ENCODE data around the gene TSC22D1. TPM values are rescaled to one million over a fixed set of nuclear protein-coding genes. Genes with fewer than 3 reads are reported as not detected.

TSC22D1 gene
- polyA plus RNA-seq, 1 donor (not counting 4 experiments of a cell fraction or from before 2014, with no cell fraction given), result 177 TPM

- Histone ChIP-seq H3K27me3 (ENCODE audit: control insufficient read depth, extremely low read depth, insufficient read depth, low read length) (no peaks in the 10 kb centered on the region), H3K4me2 (ENCODE audit: control insufficient read depth, extremely low read depth, insufficient read depth, low read depth, low read length) (no peak overlapping the region), H3K9me1 (ENCODE audit: control insufficient read depth, extremely low read depth, insufficient read depth, low read length) (no peaks in the 10 kb centered on the region), H4K20me1 (ENCODE audit: control insufficient read depth, extremely low read depth, insufficient read depth, low read length) (no peaks in the 10 kb centered on the region), H3K9ac (ENCODE audit: control insufficient read depth, extremely low read depth, insufficient read depth, low read length) (no peak overlapping the region), H3K4me3 (ENCODE audit: control insufficient read depth in 2 of 3, extremely low read depth in 1 of 3, insufficient read depth in 2 of 3, low read depth in 1 of 3, low read length in 3 of 3) (no peak overlapping the region), H3K27ac (ENCODE audit: control insufficient read depth, insufficient read depth, low read length) (no peak overlapping the region), H3K9me3 (ENCODE audit: control insufficient read depth, low read depth, low read length) (no peaks in the 10 kb centered on the region), H2AFZ (ENCODE audit: control insufficient read depth, low read length) (no peak overlapping the region), H3K4me1 (ENCODE audit: control insufficient read depth, extremely low read depth, insufficient read depth, low read length) (no peaks in the 10 kb centered on the region), H3K79me2 (ENCODE audit: control insufficient read depth, insufficient read depth, low read length) (no peaks in the 10 kb centered on the region), H3K36me3 (ENCODE audit: control insufficient read depth in 2 of 2, extremely low read depth in 1 of 2, insufficient read depth in 2 of 2, low read length in 2 of 2) (no peaks in the 10 kb centered on the region)
- TF ChIP-seq EZH2 (IDR thresholded peaks at IDR 0.05; ENCODE audit: low read length), result no peak
- TF ChIP-seq CTCF (optimal IDR thresholded peaks at IDR 0.05 in 1 of 3, IDR thresholded peaks at IDR 0.05 in 1 of 3, conservative IDR thresholded peaks at IDR 0.05 in 1 of 3; ENCODE audit: extremely low read depth in 1 of 3, insufficient read depth in 2 of 3, low read length in 3 of 3), result no peak
- dilution Hi-C loops (cut with MboI; ENCODE audit: extremely low pct_ligation_motif_present, low sequenced_read_pairs), result no loop called here
- FAIRE-seq (no peak), DNase-seq (ENCODE audit: low read depth, low spot score) (no peak)
Observed at GRCh38 chr13:44592216-44592847, 16.2 kb upstream of the TSC22D1 start.

GRCh38 chr13:44591316-44591715 is 15.2 kb upstream of the TSC22D1 start:
- TF ChIP-seq EZH2 (IDR thresholded peaks at IDR 0.05; ENCODE audit: low read length), result no peak
- TF ChIP-seq CTCF (optimal IDR thresholded peaks at IDR 0.05 in 1 of 3, IDR thresholded peaks at IDR 0.05 in 1 of 3, conservative IDR thresholded peaks at IDR 0.05 in 1 of 3; ENCODE audit: extremely low read depth in 1 of 3, insufficient read depth in 2 of 3, low read length in 3 of 3), result no peak
- H3K79me2 ChIP-seq (ENCODE audit: control insufficient read depth, insufficient read depth, low read length), result no peaks in the 10 kb centered on the region
- H4K20me1 ChIP-seq (ENCODE audit: control insufficient read depth, extremely low read depth, insufficient read depth, low read length), result no peaks in the 10 kb centered on the region
- H3K4me1 ChIP-seq (ENCODE audit: control insufficient read depth, extremely low read depth, insufficient read depth, low read length), result no peaks in the 10 kb centered on the region
- H2AFZ ChIP-seq (ENCODE audit: control insufficient read depth, low read length), result no peak overlapping the region
- H3K4me2 ChIP-seq (ENCODE audit: control insufficient read depth, extremely low read depth, insufficient read depth, low read depth, low read length), result no peak overlapping the region
- H3K9ac ChIP-seq (ENCODE audit: control insufficient read depth, extremely low read depth, insufficient read depth, low read length), result no peak overlapping the region
- H3K36me3 ChIP-seq (ENCODE audit: control insufficient read depth in 2 of 2, extremely low read depth in 1 of 2, insufficient read depth in 2 of 2, low read length in 2 of 2), result no peaks in the 10 kb centered on the region
- dilution Hi-C loops (cut with MboI; ENCODE audit: extremely low pct_ligation_motif_present, low sequenced_read_pairs), result no loop called here
- DNase-seq (ENCODE audit: low read depth, low spot score) (no peak), FAIRE-seq (no peak)
- H3K9me3 ChIP-seq (ENCODE audit: control insufficient read depth, low read depth, low read length), result no peaks in the 10 kb centered on the region
- H3K9me1 ChIP-seq (ENCODE audit: control insufficient read depth, extremely low read depth, insufficient read depth, low read length), result no peaks in the 10 kb centered on the region
- H3K27ac ChIP-seq (ENCODE audit: control insufficient read depth, insufficient read depth, low read length), result no peak overlapping the region
- no peak overlapping the region for H3K4me3 ChIP-seq (ENCODE audit: control insufficient read depth in 2 of 3, extremely low read depth in 1 of 3, insufficient read depth in 2 of 3, low read depth in 1 of 3, low read length in 3 of 3)
- H3K27me3 ChIP-seq (ENCODE audit: control insufficient read depth, extremely low read depth, insufficient read depth, low read length), result no peaks in the 10 kb centered on the region

Data from keratinocyte (primary cell).